ENCODE data around the gene MAPK7.

Gene MAPK7

DNA sequence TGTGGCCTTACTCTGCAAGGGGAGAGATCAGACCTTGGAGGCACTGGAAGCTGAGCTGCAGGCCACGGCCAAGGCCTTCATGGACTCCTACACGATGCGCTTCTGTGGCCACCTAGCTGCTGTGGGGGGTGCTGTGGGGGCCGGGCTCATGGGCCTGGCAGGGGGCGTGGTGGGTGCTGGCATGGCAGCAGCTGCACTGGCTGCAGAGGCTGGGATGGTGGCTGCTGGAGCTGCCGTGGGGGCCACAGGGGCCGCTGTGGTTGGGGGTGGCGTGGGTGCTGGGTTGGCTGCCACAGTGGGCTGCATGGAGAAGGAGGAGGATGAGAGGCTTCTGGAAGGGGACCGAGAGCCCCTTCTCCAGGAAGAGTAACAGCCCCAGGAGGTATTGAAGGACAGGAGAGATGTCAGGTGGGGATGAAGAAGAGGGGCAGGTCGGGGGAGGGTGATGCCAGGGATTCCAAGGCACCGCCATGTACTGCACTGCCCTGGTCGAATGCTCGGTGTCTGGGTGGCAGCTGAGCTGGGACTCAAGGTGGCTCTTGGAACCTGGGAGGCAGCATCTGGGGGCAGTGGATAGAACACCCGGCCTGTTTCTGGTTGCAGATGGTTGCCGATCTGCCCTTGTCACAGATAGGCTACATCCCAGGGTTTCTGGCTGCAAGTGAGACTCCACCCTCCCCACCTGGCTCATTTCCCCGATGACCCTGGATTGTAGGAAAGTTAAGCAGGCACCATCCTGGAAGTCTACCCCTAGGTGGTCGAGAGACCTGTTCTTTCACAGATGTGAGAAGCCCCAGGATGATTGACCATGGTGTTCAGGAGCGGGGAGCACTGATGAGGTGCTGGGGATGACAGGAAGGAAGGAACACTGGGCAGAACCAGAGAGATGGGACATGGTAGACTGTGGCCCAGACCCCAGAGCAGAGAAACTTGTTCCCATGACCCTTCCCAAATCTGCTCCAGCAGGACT is 37.8 kb downstream of the MAPK7 start:
- DNase-seq (ENCODE audit: low read depth), result no peak
- TF ChIP-seq, protein P1, sequence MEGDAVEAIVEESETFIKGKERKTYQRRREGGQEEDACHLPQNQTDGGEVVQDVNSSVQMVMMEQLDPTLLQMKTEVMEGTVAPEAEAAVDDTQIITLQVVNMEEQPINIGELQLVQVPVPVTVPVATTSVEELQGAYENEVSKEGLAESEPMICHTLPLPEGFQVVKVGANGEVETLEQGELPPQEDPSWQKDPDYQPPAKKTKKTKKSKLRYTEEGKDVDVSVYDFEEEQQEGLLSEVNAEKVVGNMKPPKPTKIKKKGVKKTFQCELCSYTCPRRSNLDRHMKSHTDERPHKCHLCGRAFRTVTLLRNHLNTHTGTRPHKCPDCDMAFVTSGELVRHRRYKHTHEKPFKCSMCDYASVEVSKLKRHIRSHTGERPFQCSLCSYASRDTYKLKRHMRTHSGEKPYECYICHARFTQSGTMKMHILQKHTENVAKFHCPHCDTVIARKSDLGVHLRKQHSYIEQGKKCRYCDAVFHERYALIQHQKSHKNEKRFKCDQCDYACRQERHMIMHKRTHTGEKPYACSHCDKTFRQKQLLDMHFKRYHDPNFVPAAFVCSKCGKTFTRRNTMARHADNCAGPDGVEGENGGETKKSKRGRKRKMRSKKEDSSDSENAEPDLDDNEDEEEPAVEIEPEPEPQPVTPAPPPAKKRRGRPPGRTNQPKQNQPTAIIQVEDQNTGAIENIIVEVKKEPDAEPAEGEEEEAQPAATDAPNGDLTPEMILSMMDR (IDR thresholded peaks at IDR 0.05; ENCODE audit: control insufficient read depth, extremely low read depth, insufficient read depth), result no peak
- H3K4me3 ChIP-seq (ENCODE audit: low read depth, low read length), result no peak overlapping the region

DNA sequence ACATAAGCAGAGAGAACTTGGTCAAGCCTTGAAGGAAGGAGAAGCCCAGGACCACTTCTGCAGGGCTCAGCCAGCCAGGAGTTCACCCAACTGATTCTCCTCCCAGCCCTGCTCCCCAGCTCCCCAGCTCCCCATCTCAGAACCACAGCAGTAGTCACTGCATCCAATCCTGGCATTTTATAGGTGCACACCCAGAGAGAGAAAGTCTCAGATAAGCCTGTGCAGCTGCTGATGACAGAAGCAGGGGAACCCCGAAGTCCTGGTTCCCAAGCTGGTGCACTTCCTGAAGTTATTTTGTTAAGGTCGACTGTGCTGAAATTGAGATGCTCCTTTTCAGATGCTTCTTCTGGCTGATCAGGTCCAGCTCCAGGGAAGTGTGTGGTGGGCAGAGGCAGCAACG is 39.3 kb downstream of the MAPK7 start:
- no peak overlapping the region for H3K4me3 ChIP-seq (ENCODE audit: low read depth, low read length)
- TF ChIP-seq, protein P1 (IDR thresholded peaks at IDR 0.05; ENCODE audit: control insufficient read depth, extremely low read depth, insufficient read depth), result no peak
- DNase-seq (ENCODE audit: low read depth), result no peak

DNA sequence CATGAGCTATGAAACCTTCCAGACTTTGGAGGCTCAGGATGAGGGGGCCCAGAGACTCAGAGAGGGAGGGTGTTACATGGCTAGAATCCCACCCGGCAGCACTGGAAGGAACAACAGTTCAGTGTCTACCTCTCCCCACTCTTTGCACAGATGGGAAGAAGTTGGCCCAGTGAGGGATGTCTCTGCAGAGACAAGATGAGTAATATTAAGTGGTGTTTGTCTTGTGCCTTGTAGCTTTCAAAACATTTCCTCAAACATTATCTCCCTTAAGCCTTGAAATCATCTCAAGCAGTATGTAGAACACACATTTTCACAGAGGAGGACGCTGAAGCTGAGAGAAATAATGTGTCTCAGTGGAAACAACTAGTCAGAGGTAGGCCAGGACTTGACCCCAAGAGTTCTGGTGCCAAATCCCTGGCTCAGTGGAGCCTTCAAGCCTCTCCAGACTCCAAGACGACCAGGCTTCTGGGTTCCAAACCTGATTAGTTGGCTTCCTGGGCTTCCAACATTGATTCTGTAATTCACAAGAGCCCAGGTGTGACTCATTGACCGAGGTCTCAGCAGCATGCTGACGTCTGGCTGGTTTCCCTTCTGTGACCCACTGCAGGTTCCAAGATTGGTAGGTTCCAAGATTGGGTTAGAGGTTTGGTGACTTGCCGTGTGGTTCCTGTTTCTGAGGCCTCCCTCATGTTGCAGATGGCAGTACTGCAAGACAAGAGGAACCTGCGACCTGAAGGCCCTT is 40.1 kb downstream of the MAPK7 start:
- no peak for DNase-seq (ENCODE audit: low read depth)
- no peak overlapping the region for H3K4me3 ChIP-seq (ENCODE audit: low read depth, low read length)
- TF ChIP-seq, protein P1 (IDR thresholded peaks at IDR 0.05; ENCODE audit: control insufficient read depth, extremely low read depth, insufficient read depth), result no peak

DNA sequence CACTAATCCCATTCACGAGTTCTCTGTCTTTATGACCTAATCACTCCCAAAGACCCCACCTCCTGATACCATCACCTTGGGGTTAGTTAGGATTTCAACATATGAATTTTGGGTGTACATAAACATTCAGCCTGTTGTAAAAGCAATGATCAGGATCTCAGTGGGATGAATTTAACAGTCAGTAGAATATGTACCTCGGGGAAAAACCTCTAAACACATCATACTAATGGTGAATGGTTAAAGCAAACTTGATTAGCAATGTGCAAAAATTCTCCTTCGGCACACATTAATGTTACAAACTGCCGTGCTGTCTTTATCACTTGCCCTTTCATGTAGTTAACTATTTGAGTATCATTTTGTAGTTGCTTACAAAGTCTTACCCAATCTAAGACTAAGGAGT is 42.9 kb downstream of the MAPK7 start:
- TF ChIP-seq, protein P1 (IDR thresholded peaks at IDR 0.05; ENCODE audit: control insufficient read depth, extremely low read depth, insufficient read depth), result no peak
- H3K4me3 ChIP-seq (ENCODE audit: low read depth, low read length), result no peak overlapping the region

DNA sequence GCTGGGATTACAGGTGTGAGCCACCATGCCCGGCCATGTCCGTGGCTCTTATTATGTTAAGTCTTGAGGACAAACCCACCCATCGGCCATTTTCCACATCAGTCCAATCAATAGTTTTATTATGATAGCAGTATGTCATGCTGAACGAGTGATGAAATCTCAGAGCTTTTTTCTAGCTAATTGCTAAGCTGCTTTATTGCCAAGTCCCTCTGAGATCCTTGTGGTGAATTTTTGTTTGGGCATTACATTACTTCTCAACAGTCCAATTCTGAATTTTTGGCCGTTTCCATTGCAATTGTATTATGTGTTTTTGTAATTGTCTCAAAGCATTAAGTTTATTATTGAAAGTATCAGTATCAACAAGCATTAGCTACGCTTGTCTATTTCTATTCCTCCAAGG is 43.6 kb downstream of the MAPK7 start:
- no peak for DNase-seq (ENCODE audit: low read depth)
- no peak overlapping the region for H3K4me3 ChIP-seq (ENCODE audit: low read depth, low read length)
- TF ChIP-seq, protein P1 (IDR thresholded peaks at IDR 0.05; ENCODE audit: control insufficient read depth, extremely low read depth, insufficient read depth), result no peak

More for the DNA sequence above, 42.9 kb downstream of the MAPK7 start:
- DNase-seq (ENCODE audit: low read depth), result no peak

DNA sequence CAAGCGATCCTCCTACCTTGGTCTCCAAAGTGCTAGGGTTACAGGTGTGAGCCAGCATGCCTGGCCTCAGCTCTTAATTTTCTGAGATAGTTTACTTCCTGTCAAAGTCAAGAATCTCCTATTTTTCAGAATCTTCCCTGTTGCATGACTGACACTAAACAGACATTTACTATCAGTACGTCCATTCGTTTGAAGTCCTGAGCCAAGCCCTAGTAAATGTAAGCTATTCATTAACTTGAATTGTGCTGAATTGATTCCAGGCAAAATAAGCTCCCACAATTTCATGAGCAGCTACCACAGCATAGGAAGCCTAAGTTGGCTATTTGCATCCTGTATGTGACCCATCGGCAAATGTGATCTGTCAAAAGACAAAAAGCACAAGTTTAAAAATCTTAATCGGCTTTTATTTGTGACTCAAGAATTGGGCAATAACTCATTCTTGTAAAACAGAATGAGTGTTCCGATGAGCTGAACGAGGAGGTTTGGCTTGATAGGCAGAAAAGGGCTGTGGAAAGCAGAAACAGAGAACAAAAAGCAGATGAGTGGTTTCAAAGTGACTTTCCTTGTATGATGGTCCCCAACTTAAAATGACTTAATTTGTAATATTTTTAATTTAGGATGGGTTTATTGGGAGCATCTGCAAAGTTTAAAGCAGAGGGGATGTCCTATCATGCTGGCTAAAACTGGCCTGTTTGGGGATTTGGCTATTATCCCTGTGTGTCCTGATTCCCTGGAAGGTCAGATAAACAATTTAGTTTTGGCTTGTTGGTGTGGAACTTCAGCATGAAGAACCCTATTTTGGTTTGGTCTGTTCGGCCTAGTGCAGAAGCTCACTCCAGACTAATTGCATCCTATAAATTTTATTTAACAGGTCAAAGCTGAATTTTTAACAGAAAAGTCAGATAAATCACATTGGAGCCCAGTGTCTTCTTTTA is 46.9 kb downstream of the MAPK7 start:
- no peak for DNase-seq (ENCODE audit: low read depth)
- TF ChIP-seq, protein P1 (IDR thresholded peaks at IDR 0.05; ENCODE audit: control insufficient read depth, extremely low read depth, insufficient read depth), result no peak
- no peak overlapping the region for H3K4me3 ChIP-seq (ENCODE audit: low read depth, low read length)

Measured in LNCaP clone FGC (cell line).